NAMALWA (cell line): ENCODE data around the gene PDK3.

Experiments
- DNase-seq: peaks from one replicate; pipeline ENCODE4 v3.0.0-alpha.2; 2015; ENCODE audit warnings: low spot score

PDK3 gene

GRCh38 chrX:24553011-24553410 lies 87.9 kb downstream of the PDK3 start:
- DNase-seq, result no peak

GRCh38 chrX:24561121-24561520 lies 96.0 kb downstream of the PDK3 start:
- DNase-seq, result peak; percentile 47

- no peak for DNase-seq
These were observed 98.4 kb downstream of the PDK3 start for GRCh38 chrX:24563291-24564010.

- DNase-seq, result no peak
These were observed 101.2 kb downstream of the PDK3 start for GRCh38 chrX:24566240-24566639.

GRCh38 chrX:24567169-24567568 lies 102.1 kb downstream of the PDK3 start:
- no peak for DNase-seq

GRCh38 chrX:24574743-24575142 lies 109.7 kb downstream of the PDK3 start:
- DNase-seq, result peak; percentile 5

- DNase-seq, result no peak
These were observed 110.4 kb downstream of the PDK3 start for GRCh38 chrX:24575496-24575895.

- no peak for DNase-seq
These were observed 112.0 kb downstream of the PDK3 start for GRCh38 chrX:24577091-24577490.
